ENCODE results near the gene SYTL5.

- TF ChIP-seq POLR2A (IDR thresholded peaks at IDR 0.05) (no peak), CTCF (IDR thresholded peaks at IDR 0.05) (no peak)
Measured at GRCh38 chrX:38112566-38112965, 106.2 kb downstream of the SYTL5 start.

Data from adrenal gland (tissue), 5 donors.